ENCODE results near the gene NKX6-1. TPM values are rescaled to one million over a fixed set of nuclear protein-coding genes. Genes with fewer than 3 reads are reported as not detected.

The NKX6-1 gene
- total RNA-seq, 1 experiment from 2014 or later, result 0.14 TPM

DNA sequence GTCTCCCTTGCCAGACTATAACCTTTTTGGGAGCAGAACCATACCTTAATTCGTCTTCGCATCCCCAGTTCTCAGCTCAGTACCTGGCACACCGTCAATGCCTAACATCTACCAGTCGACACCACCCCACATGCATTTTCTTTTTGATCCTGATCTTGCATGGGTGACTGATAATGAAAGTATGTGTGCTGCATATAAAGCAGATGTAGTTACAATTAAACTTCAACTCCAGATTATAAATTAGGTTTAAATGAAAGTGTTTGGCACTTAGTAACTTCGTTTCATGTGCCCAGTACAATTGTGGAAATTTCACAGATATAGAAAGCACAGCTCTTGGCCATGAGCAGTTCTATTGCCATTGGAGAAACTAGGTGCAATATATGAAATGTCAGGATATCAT lies 8.8 kb upstream of the NKX6-1 start:
- no peak overlapping the region for H3K27ac Mint-ChIP-seq (ENCODE audit: unreplicated experiment)
- BruUV-seq (replicated peaks), result no TSS peak
- ChIA-PET POLR2A (no interaction called here), CTCF (no interaction called here)
- no peaks in the 10 kb centered on the region for H3K36me3 ChIP-seq (ENCODE audit: control insufficient read depth, insufficient read depth, low read length)
- H3K36me3 Mint-ChIP-seq (ENCODE audit: insufficient read depth, unreplicated experiment), result no peaks in the 10 kb centered on the region
- H3K4me1 Mint-ChIP-seq (ENCODE audit: low read depth, unreplicated experiment), result peaks cover 6% of the 10 kb centered on the region
- no peak for DNase-seq
- TF ChIP-seq, protein P1, sequence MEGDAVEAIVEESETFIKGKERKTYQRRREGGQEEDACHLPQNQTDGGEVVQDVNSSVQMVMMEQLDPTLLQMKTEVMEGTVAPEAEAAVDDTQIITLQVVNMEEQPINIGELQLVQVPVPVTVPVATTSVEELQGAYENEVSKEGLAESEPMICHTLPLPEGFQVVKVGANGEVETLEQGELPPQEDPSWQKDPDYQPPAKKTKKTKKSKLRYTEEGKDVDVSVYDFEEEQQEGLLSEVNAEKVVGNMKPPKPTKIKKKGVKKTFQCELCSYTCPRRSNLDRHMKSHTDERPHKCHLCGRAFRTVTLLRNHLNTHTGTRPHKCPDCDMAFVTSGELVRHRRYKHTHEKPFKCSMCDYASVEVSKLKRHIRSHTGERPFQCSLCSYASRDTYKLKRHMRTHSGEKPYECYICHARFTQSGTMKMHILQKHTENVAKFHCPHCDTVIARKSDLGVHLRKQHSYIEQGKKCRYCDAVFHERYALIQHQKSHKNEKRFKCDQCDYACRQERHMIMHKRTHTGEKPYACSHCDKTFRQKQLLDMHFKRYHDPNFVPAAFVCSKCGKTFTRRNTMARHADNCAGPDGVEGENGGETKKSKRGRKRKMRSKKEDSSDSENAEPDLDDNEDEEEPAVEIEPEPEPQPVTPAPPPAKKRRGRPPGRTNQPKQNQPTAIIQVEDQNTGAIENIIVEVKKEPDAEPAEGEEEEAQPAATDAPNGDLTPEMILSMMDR (IDR thresholded peaks at IDR 0.05; ENCODE audit: insufficient read depth in 1 of 2, low read depth in 1 of 2, low read length in 1 of 2, severe bottlenecking in 1 of 2, unreplicated experiment in 1 of 2), result no peak
- no peak overlapping the region for H3K4me3 Mint-ChIP-seq (ENCODE audit: unreplicated experiment)
- no peaks in the 10 kb centered on the region for H3K27me3 ChIP-seq (replicated peaks; ENCODE audit: control insufficient read depth, insufficient read depth, low read length)
- no peak overlapping the region for H3K4me3 ChIP-seq (ENCODE audit: low read depth, low read length)
- peaks cover 21% of the 10 kb centered on the region for H3K27me3 Mint-ChIP-seq (ENCODE audit: insufficient read depth, unreplicated experiment)
- H3K9me3 Mint-ChIP-seq (ENCODE audit: unreplicated experiment), result no peaks in the 10 kb centered on the region
- no peaks in the 10 kb centered on the region for H3K4me1 ChIP-seq
- intact Hi-C loops (cut with micrococcal nuclease; ENCODE audit: unreplicated experiment), result no loop called here
- H3K9me3 ChIP-seq, result no peaks in the 10 kb centered on the region

DNA sequence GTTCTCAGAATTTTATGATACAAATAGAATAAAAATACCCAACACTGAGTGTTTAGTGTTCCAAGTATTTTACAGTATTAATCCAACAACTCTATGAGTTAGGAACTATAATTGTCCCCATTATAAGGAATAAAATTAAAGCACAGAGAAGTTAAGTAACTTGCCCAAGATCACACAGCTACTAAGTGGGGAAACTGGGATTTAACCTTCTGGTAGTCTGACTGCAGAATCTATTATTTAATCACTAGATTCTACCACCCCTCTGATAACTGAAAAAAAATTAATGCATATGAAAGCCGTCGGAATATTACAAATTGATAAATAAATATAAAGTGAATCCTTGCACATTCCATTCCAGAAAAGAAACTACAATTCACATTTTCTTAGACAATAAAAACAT lies 5.7 kb upstream of the NKX6-1 start:
- Mint-ChIP-seq H3K27ac (ENCODE audit: unreplicated experiment) (no peak overlapping the region), H3K27me3 (ENCODE audit: insufficient read depth, unreplicated experiment) (peaks cover 18% of the 10 kb centered on the region), H3K4me1 (ENCODE audit: low read depth, unreplicated experiment) (peaks cover 6% of the 10 kb centered on the region), H3K4me3 (ENCODE audit: unreplicated experiment) (no peak overlapping the region), H3K36me3 (ENCODE audit: insufficient read depth, unreplicated experiment) (no peaks in the 10 kb centered on the region), H3K9me3 (ENCODE audit: unreplicated experiment) (no peaks in the 10 kb centered on the region)
- POLR2A ChIA-PET, result no interaction called here
- BruUV-seq (replicated peaks), result no TSS peak
- intact Hi-C loops (cut with micrococcal nuclease; ENCODE audit: unreplicated experiment), result loop anchor here (1.0 to 2.0 kb wide), 4 partner anchors 35 to 860 kb away; no protein-coding TSS in a partner anchor
- H3K9me3 ChIP-seq, result no peaks in the 10 kb centered on the region
- no peaks in the 10 kb centered on the region for H3K36me3 ChIP-seq (ENCODE audit: control insufficient read depth, insufficient read depth, low read length)
- no peak for DNase-seq
- H3K4me3 ChIP-seq (ENCODE audit: low read depth, low read length), result no peak overlapping the region
- TF ChIP-seq, protein P1 (IDR thresholded peaks at IDR 0.05; ENCODE audit: insufficient read depth in 1 of 2, low read depth in 1 of 2, low read length in 1 of 2, severe bottlenecking in 1 of 2, unreplicated experiment in 1 of 2), result no peak
- CTCF ChIA-PET, result interaction anchor here (0.5 kb wide), 1 partner anchor 148 kb away, joined by 4 read pairs; no protein-coding TSS in a partner anchor
- no peaks in the 10 kb centered on the region for H3K27me3 ChIP-seq (replicated peaks; ENCODE audit: control insufficient read depth, insufficient read depth, low read length)
- no peaks in the 10 kb centered on the region for H3K4me1 ChIP-seq

DNA sequence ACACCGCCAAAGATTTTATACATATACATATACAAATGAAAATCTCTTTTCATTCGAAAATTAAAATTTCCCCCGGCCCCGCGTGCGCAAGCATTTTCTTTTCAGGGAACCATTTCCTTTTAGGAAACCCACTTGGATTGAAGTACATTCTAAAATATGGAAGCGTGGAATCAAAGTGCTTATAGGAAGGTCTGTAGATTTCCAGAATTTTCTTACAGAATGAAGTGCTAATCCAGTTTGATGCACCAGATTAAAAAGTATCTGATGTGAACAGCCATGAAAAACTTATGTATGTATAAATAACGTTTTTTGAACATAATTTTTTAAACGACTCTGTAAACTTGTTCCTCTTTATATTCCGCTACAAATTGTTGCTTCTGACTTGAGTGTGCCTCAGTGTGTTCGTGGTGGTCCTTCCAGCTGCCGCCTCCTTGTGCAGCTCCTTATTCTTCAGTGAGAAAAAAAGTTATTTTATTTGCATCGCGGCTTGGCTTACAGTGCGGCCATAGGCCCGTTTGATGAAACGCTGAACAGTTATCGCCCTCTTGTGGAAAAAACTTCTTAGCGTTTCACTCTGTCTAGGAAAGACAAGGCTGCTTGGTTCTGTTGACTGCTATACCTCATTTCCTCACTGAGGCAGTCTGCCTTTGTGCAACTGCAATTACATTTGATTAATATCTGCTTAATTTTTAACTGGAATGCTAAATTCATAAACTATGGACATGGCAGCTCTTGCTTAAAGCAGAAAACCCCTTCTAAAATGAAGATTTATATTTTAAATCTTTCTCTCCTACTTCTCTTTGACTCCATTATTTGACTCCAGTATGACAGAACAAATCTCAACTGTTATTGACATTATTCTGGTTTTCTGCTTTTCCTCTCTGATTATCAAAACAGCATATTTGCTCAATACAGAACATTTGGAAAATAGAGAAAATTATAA lies 4.7 kb upstream of the NKX6-1 start:
- Histone ChIP-seq H3K27me3 (replicated peaks; ENCODE audit: control insufficient read depth, insufficient read depth, low read length) (no peaks in the 10 kb centered on the region), H3K9me3 (no peaks in the 10 kb centered on the region), H3K36me3 (ENCODE audit: control insufficient read depth, insufficient read depth, low read length) (no peaks in the 10 kb centered on the region), H3K4me3 (ENCODE audit: low read depth, low read length) (no peak overlapping the region), H3K4me1 (no peaks in the 10 kb centered on the region)
- intact Hi-C loops (cut with micrococcal nuclease; ENCODE audit: unreplicated experiment), result loop anchor here (1.0 to 2.0 kb wide), 5 partner anchors 33 to 859 kb away; no protein-coding TSS in a partner anchor
- ChIA-PET CTCF (no interaction called here), POLR2A (no interaction called here)
- Mint-ChIP-seq H3K4me3 (ENCODE audit: unreplicated experiment) (no peak overlapping the region), H3K4me1 (ENCODE audit: low read depth, unreplicated experiment) (peaks cover 6% of the 10 kb centered on the region), H3K9me3 (ENCODE audit: unreplicated experiment) (no peaks in the 10 kb centered on the region), H3K27ac (ENCODE audit: unreplicated experiment) (no peak overlapping the region), H3K27me3 (ENCODE audit: insufficient read depth, unreplicated experiment) (peaks cover 17% of the 10 kb centered on the region), H3K36me3 (ENCODE audit: insufficient read depth, unreplicated experiment) (no peaks in the 10 kb centered on the region)
- no TSS peak for BruUV-seq (replicated peaks)
- TF ChIP-seq, protein P1 (IDR thresholded peaks at IDR 0.05; ENCODE audit: insufficient read depth in 1 of 2, low read depth in 1 of 2, low read length in 1 of 2, severe bottlenecking in 1 of 2, unreplicated experiment in 1 of 2), result peak; percentile 68 to 70
- peak in 1 of 2 experiments; percentile 64 for DNase-seq
